ENCODE results near the gene HYCC1.

DNA sequence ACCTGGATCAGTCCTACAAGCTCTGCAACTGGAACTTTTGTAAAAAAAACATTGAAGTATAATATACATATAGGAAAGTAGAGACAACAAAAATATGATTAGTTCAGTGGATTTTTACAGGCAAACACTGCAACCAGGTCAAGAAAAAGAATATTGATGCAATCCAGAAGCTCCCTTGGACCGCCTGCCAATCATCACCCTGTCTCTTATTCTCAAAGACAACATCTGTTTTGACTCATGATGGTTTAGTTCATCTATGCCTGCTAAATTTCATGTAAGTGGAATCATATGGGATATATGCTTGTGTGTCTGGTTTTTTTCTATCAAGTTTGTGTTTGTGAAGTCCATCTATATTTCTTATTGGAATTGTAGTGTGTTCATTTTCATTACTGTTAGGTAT, 7.7 kb upstream of the HYCC1 start:
- TF ChIP-seq, protein P1, sequence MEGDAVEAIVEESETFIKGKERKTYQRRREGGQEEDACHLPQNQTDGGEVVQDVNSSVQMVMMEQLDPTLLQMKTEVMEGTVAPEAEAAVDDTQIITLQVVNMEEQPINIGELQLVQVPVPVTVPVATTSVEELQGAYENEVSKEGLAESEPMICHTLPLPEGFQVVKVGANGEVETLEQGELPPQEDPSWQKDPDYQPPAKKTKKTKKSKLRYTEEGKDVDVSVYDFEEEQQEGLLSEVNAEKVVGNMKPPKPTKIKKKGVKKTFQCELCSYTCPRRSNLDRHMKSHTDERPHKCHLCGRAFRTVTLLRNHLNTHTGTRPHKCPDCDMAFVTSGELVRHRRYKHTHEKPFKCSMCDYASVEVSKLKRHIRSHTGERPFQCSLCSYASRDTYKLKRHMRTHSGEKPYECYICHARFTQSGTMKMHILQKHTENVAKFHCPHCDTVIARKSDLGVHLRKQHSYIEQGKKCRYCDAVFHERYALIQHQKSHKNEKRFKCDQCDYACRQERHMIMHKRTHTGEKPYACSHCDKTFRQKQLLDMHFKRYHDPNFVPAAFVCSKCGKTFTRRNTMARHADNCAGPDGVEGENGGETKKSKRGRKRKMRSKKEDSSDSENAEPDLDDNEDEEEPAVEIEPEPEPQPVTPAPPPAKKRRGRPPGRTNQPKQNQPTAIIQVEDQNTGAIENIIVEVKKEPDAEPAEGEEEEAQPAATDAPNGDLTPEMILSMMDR (IDR thresholded peaks at IDR 0.05), result no peak
- TF ChIP-seq POLR2A (IDR thresholded peaks at IDR 0.05), result no peak
